Colonic mucosa (tissue), 2 donors: ENCODE results near the gene PRSS3. TPM values are rescaled to one million over a fixed set of nuclear protein-coding genes. Genes with fewer than 3 reads are reported as not detected.

ENCODE experiments used
- total RNA-seq, 2 donors: library from RNA; stranded (reverse); fragmentation: NEBNext Ultra II Directional in 1 of 2; extraction: Animal tissue kit (Norgen Biotek cat#: 25700) in 1 of 2; gene quantifications; one replicate each; pipeline ENCODE4 v1.2.1, GENCODE V29; 2021
- donor health status: DM: no; HTN: no; CAD: no.
- donor health status: DM: no; HTN: no; CAD: no.

The PRSS3 gene
- total RNA-seq, 2 donors from 2014 or later: 148 to 191 TPM

Other genes starting within 250 kb of the PRSS3 start
- gene UBE2R2, start 21.6 kb downstream of the PRSS3 start, total RNA-seq: 10 to 100 TPM; 31.4 to 46.0 TPM